GF-D8 (cell line): Measurements from ENCODE around the gene PADI1.

Experiments used
- DNase-seq: peaks from one replicate; lab custom pipeline; 2025; lab: John Stamatoyannopoulos, UW

The PADI1 gene

DNA sequence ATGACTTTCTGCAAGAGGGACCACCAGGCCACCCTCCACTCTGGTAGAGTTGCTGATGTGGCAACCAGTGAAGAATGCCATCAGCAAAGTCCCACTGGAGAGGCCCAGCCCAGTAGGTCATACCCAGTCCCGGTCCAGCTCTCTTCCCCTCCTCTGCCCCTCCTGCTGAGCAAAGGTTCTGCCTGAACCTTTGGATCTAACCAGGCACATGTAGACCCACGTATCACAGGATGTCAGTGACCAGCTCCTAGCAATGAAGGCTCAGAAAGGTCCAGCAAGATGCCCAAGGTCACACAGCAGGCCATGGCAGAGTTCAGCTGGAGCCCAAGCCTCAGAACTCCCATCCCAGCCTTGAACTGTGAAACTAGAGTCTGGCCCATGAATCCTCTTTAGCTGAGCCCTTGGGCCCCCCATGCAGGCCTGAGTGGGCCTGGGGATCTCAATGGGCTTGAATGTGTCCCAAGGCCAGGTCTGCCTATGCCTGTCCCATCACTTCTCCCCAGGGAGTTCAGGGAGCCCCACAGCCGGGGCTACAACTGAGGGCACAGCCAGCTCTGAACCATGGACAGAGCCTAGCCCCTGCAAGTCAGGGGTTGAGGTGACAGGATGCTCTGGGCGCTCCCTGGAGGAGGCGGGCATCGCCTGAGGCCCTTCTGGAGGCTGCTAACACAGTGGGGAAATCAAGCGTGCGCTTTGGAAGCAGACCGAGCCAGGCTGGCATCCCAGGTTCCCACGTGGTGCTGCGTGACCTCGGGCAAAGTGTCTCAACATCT is 21.4 kb upstream of the PADI1 start:
- no peak for DNase-seq

DNA sequence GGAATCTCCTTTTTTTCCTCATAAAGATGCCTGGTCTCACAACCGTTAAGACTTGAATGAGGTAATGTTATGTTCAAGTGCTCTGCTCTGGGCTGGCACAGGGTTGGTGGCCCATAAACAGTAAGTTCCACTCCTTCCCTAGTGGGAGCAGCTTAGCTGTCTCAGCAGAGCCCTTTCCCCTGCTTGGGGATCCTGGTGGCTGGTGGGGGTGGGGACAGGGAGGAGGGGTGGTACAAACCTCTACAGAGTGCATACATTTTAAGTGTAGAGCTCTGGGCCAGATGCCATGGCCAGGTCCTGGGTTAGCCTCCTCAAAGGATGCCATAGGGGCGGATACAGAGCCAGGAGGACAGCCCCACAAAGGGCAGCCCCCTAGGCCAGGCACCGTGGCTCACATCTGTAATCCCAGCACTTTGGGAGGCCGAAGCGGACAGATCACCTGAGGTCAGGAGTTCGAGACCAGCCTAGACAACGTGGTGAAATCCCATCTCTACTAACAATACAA is 20.7 kb upstream of the PADI1 start:
- no peak for DNase-seq

- DNase-seq, result no peak
These were observed 20.0 kb upstream of the PADI1 start for GRCh38 chr1:17184822-17185484.

DNA sequence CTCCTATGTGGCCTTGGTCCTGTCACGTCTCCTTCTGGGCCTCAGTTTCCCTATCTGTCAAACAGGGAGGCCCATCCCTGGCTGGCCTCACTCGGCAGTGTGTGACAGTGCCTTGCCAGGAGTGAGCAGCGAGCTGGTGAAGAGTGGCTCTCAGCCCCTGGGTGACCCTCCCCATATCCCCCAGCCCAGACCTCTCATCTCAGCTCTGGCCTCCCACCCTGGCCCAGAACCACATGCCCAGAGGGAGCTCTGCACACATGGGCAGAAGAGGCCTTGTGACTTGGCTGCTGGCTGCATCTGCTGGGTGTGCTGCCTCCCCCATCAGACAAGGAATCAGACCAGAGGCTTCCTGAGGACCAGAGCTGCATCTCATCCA is 19.5 kb upstream of the PADI1 start:
- no peak for DNase-seq

- no peak for DNase-seq
These were observed 18.6 kb upstream of the PADI1 start for GRCh38 chr1:17186216-17186909.

DNA sequence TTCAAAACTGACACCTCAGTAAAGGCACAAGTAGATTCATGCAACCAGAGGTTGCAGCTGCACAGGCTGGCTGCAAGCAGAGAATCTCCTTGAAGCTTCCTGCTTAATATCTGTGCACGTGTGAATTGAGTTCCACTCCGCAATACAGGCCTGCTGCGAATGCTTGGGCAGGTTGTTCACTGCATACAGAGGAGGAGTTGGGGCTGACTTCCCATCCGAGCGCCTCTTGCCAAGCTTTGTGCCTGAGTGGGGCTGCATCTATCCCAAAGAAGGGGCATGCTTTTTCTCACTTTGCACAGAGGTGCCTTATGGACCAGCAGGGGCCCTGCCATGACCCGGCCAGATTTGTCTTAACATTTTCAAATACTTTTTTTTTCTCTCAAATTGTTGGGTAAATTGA is 17.9 kb upstream of the PADI1 start:
- DNase-seq, result no peak

- no peak for DNase-seq
These were observed 16.7 kb upstream of the PADI1 start for GRCh38 chr1:17188217-17188616.

DNA sequence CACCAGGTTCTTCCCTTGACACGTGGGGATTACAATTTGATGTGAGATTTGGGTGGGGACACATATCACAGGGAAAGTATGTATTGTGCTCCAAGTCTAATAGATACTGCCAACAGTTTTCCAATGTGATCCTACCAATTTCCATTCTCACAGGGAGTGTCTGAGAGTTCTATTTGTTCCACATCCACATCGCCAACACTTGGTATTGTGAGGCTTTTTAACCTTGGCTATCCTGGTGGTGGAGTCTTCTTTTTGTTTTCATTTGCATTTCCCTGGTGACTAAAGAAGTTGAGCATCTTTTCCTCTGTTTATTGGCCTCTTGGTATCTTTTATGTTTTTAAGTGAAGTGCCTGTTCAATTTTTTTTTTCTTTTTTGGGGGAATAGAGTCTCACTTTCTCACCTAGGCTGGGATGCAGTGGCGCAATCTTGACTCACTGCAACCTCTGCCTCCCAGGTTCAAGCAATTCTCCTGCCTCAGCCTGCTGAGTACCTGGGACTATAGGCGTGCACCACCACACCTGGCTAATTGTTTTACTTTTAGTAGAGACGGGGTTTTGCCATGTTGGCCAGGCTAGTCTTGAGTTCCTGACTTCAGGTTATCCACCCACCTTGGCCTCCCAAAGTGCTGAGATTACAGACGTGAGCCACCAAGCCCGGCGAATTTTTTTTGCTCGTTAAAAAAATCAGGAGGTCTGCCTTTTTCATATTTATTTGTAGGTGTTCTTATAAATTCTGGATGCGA is 15.9 kb upstream of the PADI1 start:
- no peak for DNase-seq

DNA sequence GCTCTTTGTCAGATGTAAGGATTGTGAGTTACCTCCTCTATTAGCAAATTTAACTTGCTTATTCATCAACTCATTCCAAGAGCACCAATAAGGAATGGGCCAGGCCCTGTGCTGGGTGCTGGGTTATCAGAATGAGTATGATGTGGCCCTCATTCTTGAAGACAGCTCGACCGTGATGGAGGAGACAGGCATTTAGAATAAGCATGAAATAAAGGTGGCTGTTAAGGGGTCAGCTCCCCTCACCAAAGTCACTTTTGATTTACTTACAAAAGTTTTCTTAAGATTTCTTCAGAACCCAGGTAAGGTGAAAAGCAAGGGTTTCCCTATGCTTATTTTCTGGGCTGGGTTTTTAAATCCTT is 15.3 kb upstream of the PADI1 start:
- no peak for DNase-seq

DNA sequence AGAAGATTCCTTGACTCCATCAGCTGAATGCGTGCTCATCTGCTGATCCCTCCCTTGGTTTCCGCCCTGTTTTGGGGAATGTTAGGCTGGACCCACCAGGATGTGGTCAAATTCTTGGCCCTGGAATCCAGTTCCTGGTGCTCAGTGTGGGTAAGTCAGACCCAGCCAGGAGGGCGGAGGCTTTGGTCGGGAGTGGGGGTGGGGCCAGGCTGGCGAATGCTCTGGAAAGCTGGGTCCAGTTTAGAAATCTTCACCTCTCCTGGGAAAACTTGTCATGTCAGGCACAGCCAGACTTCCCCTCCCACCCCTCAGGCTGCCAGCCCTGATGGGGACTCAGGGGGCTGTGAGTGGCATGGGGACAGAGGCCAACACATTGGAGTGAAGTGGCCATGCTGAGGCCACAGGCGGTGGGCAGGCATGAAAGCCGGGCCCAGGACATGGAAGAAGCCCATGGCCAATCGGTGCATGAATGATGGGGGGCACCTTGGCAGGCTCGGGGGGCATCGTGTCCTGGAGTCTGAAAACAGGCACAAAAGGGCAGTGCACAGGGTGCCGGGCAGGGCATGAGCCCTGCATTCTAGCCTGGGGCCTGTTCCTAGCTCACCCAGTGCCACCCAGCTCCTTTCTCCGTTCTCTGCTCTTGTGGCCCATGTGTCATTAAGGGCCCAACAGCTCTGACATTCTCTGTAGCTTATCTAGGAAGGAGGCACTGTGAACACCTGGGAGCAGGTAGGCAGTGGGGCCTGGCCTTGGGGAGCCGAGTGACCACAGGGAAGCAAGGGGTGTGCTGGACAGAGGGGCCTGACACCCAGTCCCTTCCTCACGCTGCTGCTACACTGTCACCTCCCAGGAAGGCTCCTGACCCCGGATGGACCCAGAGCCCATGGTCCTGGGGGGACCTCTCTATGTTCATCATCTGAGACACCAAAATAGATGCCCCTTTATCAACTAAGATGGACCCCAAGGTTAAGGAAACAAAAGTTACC is 14.6 kb upstream of the PADI1 start:
- no peak for DNase-seq

GRCh38 chr1:17191990-17192242 is 13.0 kb upstream of the PADI1 start:
- no peak for DNase-seq

DNA sequence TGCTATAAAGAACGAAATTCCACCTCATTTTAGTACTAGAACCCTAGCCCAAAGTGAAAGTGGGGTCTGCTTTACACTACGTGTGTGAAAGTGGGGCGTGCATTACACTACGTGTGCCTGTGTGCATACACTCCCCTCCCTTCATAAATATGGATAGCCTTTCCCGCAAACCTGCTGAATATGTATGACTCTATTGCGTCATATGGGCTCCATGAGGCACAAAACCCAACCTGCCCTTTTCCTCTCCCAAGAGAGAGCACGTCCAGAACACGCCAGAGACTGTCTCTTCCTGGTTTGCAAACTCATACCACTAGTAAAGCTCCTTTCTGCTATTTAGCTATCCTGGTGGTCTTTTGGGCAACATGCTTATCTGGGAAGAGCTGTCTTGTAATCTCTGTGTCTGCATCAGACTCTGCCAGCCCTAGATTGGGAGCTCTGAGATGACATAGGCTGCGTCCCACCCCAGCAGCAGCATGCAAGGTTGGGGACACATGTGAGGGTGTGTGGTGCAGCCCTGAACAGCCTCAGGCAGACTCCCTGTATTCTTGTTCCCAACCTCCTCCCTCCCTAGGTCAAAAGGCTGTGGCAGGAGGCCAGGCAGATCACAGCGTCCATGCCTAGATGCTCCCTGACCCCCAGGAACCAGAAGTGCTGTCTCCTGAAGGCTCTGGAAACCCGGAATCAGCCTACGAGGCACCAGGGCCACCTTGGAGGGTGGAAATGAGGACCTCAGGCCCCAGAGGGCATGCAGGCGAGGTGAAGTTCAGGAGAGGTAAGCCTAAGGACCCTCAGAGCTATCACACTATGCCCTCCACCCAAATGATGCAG is 12.3 kb upstream of the PADI1 start:
- no peak for DNase-seq

GRCh38 chr1:17193222-17194132 is 11.5 kb upstream of the PADI1 start:
- no peak for DNase-seq

GRCh38 chr1:17194133-17194475 is 10.8 kb upstream of the PADI1 start:
- no peak for DNase-seq

- DNase-seq, result no peak
These were observed 10.1 kb upstream of the PADI1 start for GRCh38 chr1:17194615-17195528.

GRCh38 chr1:17195731-17196130 is 9.2 kb upstream of the PADI1 start:
- DNase-seq, result no peak

- no peak for DNase-seq
These were observed 8.3 kb upstream of the PADI1 start for GRCh38 chr1:17196496-17197185.

- no peak for DNase-seq
These were observed 7.2 kb upstream of the PADI1 start for GRCh38 chr1:17197696-17198095.
